ENCODE data around the gene SEMA6A.

SEMA6A gene

DNA sequence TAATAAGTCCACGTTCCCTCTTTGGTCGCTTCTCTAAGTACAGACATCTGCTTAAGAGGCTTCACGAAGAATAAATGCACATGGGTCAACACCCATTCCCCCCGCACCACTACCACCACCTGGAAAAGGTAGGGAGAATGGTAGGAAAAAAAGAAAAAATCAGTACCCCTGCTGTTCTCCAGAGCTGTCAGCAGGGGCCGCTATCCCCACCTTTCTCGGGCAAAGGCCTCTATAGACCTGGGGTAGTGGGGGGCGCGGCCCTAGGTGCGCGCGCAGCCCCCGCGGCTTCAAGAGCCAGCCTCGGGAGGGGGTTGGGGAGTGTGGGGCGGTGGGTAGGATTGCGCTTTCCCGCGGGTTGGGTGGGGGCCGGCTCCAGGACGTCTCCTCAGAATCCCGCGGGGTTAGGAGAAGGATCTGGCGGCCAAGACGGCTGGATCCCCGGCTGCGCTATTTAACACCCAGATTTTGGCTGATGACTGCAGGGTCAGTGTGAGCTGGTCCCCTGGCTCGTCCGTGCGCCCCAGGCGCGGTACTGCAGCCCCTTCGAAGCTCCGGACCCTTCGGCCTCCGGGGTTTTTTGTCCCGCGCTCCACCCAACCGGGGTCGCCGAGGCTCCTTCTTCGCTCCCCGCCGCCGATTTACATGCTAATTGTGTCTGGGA is 1.6 kb upstream of the SEMA6A start:
- Histone ChIP-seq H3K4me3 (replicated peaks; ENCODE audit: insufficient read depth, low read length) (peak overlapping the region; percentile 18; the same call in 1 of the 2 replicates), H3K27me3 (ENCODE audit: insufficient read depth, poor library complexity, severe bottlenecking) (peaks cover 13% of the 10 kb centered on the region), H3K27ac (replicated peaks) (no peak overlapping the region)
- DNase-seq (ENCODE audit: low read depth in 1 of 2, low spot score in 1 of 2), result peak; percentile 4 to 14
- TF ChIP-seq POLR2AphosphoS5 (IDR thresholded peaks at IDR 0.05; ENCODE audit: low read depth) (no peak), GABPA (IDR thresholded peaks at IDR 0.05; ENCODE audit: low read depth) (no peak), SPI1 (IDR thresholded peaks at IDR 0.05; ENCODE audit: borderline replicate concordance, low read depth) (no peak)
- TF ChIP-seq, protein P1, sequence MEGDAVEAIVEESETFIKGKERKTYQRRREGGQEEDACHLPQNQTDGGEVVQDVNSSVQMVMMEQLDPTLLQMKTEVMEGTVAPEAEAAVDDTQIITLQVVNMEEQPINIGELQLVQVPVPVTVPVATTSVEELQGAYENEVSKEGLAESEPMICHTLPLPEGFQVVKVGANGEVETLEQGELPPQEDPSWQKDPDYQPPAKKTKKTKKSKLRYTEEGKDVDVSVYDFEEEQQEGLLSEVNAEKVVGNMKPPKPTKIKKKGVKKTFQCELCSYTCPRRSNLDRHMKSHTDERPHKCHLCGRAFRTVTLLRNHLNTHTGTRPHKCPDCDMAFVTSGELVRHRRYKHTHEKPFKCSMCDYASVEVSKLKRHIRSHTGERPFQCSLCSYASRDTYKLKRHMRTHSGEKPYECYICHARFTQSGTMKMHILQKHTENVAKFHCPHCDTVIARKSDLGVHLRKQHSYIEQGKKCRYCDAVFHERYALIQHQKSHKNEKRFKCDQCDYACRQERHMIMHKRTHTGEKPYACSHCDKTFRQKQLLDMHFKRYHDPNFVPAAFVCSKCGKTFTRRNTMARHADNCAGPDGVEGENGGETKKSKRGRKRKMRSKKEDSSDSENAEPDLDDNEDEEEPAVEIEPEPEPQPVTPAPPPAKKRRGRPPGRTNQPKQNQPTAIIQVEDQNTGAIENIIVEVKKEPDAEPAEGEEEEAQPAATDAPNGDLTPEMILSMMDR (IDR thresholded peaks at IDR 0.05; ENCODE audit: insufficient read depth, low read length), result peak; percentile 7
- TF ChIP-seq, protein P2, sequence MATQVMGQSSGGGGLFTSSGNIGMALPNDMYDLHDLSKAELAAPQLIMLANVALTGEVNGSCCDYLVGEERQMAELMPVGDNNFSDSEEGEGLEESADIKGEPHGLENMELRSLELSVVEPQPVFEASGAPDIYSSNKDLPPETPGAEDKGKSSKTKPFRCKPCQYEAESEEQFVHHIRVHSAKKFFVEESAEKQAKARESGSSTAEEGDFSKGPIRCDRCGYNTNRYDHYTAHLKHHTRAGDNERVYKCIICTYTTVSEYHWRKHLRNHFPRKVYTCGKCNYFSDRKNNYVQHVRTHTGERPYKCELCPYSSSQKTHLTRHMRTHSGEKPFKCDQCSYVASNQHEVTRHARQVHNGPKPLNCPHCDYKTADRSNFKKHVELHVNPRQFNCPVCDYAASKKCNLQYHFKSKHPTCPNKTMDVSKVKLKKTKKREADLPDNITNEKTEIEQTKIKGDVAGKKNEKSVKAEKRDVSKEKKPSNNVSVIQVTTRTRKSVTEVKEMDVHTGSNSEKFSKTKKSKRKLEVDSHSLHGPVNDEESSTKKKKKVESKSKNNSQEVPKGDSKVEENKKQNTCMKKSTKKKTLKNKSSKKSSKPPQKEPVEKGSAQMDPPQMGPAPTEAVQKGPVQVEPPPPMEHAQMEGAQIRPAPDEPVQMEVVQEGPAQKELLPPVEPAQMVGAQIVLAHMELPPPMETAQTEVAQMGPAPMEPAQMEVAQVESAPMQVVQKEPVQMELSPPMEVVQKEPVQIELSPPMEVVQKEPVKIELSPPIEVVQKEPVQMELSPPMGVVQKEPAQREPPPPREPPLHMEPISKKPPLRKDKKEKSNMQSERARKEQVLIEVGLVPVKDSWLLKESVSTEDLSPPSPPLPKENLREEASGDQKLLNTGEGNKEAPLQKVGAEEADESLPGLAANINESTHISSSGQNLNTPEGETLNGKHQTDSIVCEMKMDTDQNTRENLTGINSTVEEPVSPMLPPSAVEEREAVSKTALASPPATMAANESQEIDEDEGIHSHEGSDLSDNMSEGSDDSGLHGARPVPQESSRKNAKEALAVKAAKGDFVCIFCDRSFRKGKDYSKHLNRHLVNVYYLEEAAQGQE (IDR thresholded peaks at IDR 0.05; ENCODE audit: insufficient replicate concordance, low read depth), result no peak

DNA sequence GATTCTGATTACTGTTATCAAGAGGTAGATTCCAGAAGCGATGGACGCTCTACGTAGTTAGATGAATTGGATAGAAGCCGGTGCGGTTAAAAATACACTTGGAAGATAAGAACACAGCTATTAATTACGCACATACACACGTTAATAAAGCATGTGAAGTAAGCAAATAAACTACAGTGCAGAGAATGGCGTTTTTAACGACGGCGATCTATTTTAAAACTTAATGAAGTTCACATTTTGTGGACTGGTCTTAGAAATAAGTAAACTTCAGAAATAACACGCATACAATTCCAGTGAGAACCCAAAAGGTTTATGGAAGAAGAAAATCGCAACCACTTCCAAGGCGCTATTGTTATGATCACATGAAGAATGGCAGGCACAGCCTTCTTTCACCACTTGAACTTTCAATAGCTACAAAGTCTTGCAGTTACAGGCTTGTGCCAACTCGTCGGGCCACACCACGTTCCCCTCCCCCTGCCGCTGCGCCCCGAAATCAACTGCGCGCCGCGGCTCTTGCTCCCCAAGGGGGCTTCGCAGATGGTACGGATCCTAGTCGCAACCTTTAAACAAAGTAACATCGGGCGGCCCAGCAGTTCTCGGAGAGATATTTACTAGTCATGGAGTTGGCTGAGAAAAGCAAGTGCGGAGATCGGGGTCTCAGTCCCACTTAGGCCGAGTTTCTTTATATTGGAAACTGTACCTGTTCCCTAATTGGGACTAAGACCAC is 866 bp upstream of the SEMA6A start:
- H3K4me3 ChIP-seq (replicated peaks; ENCODE audit: insufficient read depth, low read length), result no peak overlapping the region
- TF ChIP-seq SPI1 (IDR thresholded peaks at IDR 0.05; ENCODE audit: borderline replicate concordance, low read depth), result no peak
- TF ChIP-seq, protein P1 (IDR thresholded peaks at IDR 0.05; ENCODE audit: insufficient read depth, low read length), result no peak
- TF ChIP-seq POLR2AphosphoS5 (IDR thresholded peaks at IDR 0.05; ENCODE audit: low read depth), result no peak
- TF ChIP-seq GABPA (IDR thresholded peaks at IDR 0.05; ENCODE audit: low read depth), result no peak
- TF ChIP-seq, protein P2 (IDR thresholded peaks at IDR 0.05; ENCODE audit: insufficient replicate concordance, low read depth), result no peak
- no peak overlapping the region for H3K27ac ChIP-seq (replicated peaks)
- DNase-seq (ENCODE audit: low read depth in 1 of 2, low spot score in 1 of 2), result no peak
- H3K27me3 ChIP-seq (ENCODE audit: insufficient read depth, poor library complexity, severe bottlenecking), result peaks cover 13% of the 10 kb centered on the region

DNA sequence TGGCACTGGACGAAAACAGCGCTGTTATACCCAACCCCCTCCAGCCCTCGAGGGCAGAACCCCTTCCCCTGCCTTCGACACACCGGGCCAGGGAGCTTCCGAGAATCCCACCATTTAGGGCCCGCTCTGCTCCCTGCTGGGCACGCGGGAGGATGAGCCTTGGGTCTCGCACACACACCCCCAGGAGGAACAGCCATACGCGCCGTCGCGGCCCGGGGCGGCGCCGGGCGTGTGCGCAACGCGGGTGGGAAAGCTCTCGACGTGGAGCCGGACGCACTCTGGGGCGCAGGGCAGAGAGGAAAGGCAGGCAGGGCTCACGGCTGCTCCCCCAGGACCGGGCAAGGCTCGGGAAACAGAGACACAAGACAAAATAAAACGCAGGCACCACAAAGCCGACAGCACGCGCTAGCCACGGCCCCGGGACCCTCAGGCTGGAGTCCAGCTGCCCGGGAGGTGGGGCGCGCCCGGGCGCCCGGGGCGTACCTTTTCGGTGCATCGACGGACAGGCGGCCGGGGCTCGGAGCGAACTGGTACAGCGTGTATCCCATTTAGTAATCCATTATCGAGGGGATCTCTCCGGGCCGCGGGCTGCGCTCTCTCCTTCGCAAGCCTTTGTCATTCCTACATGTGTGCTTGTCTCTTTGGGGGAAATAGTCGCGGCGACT is 789 bp downstream of the SEMA6A start:
- TF ChIP-seq, protein P1 (IDR thresholded peaks at IDR 0.05; ENCODE audit: insufficient read depth, low read length), result no peak
- TF ChIP-seq SPI1 (IDR thresholded peaks at IDR 0.05; ENCODE audit: borderline replicate concordance, low read depth) (no peak), GABPA (IDR thresholded peaks at IDR 0.05; ENCODE audit: low read depth) (no peak), POLR2AphosphoS5 (IDR thresholded peaks at IDR 0.05; ENCODE audit: low read depth) (no peak)
- TF ChIP-seq, protein P2 (IDR thresholded peaks at IDR 0.05; ENCODE audit: insufficient replicate concordance, low read depth), result no peak
- DNase-seq (ENCODE audit: low read depth in 1 of 2, low spot score in 1 of 2), result no peak
- no peak overlapping the region for H3K4me3 ChIP-seq (replicated peaks; ENCODE audit: insufficient read depth, low read length)
- peaks cover 13% of the 10 kb centered on the region for H3K27me3 ChIP-seq (ENCODE audit: insufficient read depth, poor library complexity, severe bottlenecking)
- no peak overlapping the region for H3K27ac ChIP-seq (replicated peaks)
